ENCODE results near the gene ANKRD35.
A peak's percentile ranks its signal among the peaks of the same experiment; 100 is the strongest.

The ANKRD35 gene

DNA sequence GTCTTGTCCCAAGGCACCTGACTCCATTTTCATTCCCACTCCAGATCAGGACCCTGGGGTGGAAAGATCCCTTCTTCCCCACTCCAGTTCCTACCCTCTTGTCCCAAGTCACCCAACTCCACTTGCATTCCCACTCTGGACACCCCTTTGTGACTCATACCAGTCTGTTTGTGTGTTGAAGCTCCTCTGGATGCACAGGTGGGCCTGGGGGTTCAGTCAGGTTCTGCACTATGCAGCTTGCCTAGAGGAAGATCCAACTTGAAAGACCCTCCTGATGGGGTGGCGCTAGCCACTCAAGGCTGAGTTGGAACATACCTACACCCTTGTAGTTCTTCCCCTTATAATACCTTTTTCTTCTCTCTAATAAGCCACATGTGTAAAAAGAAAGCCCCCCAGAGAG lies 9.8 kb upstream of the ANKRD35 start:
- no peak for DNase-seq

DNA sequence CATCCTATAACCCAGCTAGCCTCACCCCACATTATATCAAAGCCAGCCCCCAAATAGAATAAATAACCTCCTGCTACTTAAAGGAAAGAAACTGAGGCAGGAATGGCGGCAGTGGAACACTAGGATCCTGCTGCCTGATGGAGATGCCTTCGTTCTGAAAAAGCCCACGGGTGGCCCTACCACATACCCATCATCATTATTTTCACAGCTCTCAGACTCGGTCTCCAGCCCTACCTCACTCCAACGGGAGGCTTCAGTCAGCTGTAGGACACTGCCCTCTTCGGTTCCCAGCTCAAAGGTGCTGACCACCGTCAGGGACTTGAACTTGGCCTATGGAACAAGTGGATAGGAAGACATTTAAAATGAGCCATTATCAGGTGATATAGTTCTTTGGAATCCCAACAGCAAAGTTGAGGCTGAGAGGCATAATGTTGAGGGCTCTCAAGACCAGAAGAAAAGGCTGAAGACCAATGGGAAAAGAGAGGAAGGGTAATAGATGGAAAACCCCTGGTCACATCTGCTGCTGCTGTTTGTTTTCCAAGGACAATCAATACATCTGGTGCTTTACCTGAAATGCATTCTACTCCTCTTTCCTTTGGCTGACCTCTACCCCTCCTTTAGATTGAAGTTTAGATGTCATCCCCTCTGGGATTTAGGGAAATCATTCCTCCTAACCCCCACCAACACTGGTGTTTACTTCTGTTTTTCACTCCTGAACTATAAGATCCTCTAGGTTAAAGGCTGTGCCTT lies 7.8 kb upstream of the ANKRD35 start:
- DNase-seq: no peak

- DNase-seq: no peak
Observed at GRCh38 chr1:145892486-145893087, 6.9 kb upstream of the ANKRD35 start.

DNA sequence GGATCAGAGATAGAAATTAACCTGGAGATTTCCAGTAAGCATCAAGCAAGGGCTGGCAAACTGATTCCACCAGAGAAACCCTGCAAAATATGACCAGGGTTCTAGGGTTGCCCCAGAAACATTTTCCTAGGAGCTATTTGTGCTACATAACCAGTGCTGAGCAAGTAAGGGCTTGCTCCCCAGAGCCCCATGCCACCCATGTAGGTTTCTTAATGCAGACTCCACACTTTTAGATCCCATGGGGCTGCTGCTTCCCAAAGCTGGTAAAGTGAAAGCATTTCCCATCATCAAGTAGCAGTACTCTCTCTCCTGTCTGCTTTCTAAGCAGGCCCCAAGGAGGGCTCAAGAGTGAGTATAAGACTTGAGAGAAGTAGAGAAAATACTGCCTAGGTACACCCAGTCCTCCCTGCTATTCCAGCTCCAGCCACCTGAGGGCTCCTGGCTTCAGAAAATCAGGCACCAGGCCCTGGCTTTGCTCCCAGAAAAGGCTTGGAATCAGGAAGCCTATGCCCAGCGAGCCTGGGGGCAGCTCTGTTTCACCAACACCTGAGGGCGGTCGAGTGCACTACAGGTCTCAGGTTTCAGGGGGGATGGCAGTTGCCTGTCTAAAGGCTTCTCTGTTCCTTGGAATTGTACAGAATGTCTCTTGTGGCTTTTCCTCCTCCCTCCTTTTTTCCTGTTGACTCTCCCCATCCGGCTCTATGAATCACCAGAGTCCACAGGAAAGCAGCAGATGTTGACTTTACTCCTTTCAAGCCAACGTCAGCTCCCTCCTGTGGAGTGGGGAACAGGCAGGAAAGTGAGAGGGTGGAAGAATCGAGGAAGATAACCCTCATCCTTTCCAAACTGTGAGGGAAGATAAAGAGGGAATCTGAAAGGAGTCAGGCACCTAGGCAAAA lies 6.2 kb upstream of the ANKRD35 start:
- DNase-seq: peak; percentile 33

DNA sequence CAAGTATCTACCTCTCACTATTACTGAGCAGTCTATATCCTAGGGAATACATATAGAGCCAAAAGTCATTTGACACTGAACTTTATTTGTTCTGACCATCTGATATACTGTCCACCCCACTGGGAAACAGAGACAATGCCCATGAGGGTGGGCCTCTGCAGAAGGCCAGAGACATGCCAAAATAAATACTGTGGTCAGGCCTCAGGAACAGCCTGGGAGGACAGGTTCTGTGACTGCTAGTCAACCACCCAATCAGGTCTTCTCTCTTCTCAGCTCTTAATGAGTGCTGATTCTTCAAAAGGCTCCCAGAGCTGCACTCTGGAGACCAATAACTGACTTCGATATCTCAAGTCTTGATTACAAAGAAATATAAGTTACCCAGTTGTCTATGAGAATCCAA lies 5.5 kb upstream of the ANKRD35 start:
- no peak for DNase-seq

DNA sequence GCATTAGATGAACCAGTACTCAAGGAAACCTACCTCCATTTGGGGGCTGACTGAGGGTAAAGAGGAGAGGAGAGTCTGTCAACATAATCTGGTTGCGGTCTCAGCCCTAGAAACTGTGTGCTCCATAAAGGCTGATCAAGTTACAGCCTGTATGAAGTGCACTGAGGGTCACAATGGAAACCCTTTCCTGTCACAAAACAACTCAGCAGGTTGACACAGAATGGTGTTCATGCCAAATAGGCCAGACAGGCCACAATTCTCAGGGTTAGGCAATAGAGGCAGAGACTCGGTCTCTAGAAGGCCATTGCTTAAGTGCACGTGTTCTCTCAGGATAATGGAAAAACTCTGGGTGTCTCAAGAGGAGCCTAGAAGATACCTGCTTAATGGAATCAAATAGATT lies 4.1 kb upstream of the ANKRD35 start:
- no peak for DNase-seq

DNA sequence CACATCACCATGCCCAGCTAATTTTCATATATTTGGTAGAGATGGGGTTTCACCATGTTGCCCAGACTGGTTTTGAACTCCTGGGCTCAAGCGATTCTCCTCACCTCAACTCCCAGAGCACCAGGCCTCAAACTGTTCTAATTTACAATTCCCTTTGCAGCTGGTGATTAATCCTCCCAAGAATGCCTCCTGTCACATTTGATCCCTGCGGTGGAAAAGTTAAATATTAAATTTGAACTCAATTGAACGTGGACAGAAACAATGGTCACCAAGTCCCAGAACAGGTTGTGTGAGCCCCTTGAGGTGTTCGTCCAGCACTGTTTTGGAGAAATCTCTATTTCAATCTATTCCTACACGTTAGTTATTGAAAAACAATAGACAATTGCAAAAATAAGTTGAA lies 2.0 kb upstream of the ANKRD35 start:
- DNase-seq: no peak

DNA sequence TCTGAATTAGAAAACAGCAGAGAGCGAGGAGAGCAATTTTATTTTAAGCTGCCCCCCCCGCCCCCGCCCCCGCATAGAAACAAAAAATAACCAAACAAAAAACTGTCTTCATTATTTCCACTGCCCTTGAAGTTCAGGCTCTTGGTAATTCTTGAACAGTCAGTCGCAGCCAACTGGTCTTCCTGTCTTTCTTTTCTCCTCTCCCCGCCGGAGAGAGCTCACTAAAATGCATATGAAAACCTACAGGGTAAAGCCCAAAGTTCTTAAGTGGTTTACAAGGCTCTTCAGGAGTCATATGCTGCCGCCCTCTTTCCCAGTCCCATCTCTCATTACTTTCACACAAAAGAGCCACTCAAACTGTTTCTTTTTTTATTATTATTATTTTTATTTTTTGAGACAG lies 1.1 kb upstream of the ANKRD35 start:
- no peak for DNase-seq

DNA sequence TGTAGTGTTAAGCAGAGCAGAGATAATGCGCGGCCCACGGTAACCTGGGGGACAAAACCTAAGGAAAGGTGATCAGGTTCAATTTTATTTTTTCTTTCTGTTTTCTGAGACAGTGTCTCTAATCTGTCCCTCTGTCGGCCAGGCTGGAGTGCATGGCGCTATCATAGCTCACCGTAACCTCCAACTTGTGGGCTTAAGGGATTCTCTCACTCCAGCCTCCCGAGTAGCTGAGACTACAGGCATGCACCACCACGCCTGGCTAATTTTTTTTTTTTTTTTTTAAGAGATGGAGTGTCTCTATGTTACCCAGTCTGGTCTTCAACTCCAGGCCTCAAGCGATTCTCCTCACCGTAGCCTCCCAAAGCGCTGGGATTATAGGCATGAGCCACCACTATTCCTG lies 724 bp upstream of the ANKRD35 start:
- DNase-seq: no peak

- DNase-seq: no peak
Observed at GRCh38 chr1:145884675-145885074, 991 bp downstream of the ANKRD35 start.

- no peak for DNase-seq
Observed at GRCh38 chr1:145879775-145880174, 5.9 kb downstream of the ANKRD35 start.

DNA sequence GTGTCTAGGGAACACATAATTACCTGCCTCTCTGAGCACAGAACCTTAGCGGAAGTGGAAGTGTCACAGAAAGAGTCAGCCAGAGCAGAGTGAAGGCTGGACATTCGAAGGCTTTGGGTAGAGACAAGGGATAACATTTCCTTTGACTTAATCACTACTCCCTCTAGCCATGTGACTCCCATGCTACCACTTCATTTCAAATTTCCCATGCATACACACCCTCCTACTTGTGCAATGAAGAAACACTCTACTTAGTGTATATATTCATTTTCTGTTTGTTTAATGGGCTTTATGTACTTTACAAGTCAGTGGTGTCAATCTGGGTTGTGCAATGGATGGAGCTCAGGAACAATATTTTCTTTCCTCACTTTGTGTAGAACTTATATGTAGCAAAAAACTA lies 6.9 kb downstream of the ANKRD35 start:
- no peak for DNase-seq

GRCh38 chr1:145877923-145878486 lies 7.7 kb downstream of the ANKRD35 start:
- DNase-seq: no peak

- no peak for DNase-seq
Observed at GRCh38 chr1:145874646-145875045, 11.0 kb downstream of the ANKRD35 start.

DNA sequence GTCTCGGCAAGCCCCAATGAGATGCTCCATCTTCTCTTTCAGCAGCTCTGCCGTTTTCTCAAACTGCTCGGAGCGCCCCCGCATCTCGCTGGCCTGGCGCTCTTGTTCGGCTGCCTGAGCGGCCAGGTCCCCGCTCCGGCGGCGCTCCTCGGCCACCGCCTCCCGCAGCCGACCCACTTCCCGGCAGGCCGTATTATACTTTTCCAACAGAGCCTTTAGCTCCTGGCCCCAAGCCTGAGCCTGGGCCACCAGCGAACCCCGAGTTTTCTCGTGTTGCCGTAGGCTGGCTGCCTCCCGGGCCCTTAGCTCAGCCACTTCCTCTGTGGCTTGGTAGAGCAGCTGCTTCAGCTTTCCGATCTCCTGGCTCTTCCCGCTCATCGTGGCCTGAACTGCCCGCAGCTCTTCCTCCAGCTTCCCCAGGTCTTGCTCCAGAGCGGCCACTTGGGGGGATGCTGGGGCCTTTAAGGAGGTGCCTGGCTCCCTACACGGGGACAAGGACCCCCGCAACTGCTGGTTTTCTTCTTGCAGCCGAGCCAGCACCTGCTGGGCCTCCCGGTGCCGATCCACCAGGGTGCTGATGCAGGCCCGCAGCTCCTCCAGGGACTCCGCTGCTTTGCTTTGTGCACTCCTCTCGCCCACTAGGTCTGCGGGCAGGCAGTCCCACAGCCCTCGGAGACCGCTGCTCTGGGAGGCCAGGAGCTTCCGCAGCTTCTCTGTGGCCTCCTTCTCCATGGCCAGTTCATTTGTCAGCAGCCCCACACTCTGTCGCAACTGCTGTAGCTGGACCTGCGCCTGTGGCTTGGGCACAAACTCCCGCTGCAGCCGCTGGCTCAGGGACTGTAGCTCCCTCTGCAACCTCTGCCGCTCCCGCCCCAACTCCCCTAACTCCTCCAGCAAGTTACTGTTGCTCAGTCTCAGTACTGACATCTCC lies 13.4 kb downstream of the ANKRD35 start:
- peak; percentile 14 for DNase-seq

DNA sequence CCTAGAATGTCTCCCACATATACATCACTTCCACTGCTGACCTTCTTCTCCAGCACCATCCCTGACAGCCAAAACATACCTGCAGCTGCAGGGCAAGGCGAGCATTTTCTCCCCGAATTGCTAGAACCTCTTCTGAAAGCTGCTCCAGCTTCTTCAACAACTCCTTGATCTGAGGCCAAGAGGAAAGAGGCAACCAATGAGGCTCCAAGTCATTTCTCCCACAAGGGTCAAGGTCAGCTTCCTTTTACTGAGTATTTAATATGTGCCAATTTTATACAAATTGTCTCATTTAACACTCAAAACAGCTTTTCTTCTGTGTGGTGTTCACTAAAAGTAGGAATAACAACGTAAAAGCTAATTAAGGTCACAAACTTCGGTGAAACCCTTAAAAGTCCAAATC lies 17.4 kb downstream of the ANKRD35 start:
- DNase-seq: no peak

DNA sequence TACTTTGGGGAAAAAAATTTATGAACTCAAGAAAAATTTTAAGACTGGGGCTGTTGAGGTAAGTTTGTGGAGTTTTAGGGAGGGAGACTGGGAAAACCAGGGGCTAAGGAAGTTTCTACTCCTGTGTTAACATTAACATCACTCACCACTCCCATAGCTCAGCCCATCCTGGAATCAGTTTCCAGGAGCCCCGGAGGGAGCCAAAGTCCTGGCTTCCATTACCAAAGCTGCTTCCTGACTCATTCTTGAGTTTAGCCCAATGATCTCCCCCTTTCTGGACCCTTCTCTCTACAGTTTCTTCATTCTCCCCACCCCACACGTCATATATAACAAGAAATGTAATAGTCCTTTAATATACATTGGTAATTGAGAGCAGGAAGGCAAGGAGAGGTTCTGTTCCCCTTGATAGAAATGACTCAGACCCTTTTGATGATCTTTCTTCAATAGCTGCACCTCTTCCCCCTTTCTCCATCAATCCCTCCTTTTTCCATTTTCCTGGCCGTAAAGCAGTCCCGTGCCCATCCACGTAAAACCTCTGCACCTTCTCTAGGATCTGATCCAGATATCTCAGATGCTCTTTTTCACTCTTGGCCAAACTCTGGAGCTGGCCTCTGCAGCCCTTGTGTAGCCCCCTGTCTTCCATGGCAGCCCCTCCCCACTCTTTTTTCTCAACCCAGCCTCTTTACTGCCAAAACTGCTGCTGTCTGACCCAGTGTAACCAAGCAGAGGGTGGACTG lies 22.2 kb downstream of the ANKRD35 start:
- DNase-seq: no peak

DNA sequence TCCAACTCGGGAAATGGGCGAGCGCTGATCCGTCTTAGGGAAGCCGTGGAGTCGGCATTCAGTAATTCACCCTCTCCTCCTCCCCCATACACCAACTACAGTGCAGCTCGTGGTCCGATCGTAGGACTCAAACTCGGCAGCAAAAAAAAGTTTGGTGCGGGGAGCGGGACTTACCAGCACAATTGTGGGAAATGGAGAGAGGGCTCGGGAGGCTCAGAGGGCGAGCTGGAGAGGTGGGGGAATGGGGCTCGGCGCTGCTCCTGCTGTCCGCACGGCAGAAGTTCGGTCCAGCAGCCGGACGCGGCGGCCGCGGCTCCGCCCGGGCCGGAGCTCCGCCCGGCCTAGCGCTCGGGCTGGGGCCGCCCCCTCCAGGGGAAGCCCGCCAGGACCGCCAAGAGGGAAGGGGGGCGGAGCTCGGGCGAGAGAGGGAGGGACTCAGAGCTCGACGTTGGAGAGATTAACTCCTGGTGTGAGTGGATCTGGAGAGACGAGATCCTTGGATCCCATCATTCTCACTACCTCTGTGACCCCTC lies 26.1 kb downstream of the ANKRD35 start:
- peak; percentile 68 for DNase-seq

DNA sequence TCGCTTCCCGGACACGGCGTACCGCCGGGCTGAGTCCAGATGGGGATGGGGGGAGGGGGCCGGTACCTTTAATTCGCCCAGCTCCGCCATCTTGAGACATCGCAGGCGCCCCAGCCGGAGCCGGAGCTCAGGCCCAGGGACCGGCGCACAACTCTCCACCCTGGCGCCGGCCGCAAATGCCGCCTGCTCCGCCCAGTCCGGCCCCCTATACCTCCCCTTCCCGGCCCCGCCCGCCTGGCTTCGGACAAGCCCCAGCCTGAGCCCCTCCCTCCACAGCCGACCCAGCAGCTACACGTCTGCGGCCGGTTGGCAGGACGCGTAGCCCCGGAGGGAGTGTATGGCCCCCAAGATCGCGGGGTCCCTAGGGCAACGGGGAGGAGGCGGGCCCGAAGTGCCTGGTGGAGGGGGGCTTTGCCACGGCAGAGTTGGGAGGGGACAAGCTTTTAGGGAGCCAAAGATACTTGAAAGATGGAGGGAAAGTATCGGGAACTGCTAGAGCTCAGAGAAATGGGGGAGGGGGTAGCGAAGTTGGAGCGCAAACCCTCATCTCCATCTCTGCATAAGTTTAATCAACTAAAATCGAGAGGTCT lies 26.7 kb downstream of the ANKRD35 start, which contains the start of gene PIAS3:
Gene PIAS3, minus strand, starts transcription at position 181 of the 590 bp plus-strand sequence. Its CDS starts 91 bp downstream, at position 90.
- DNase-seq: peak; percentile 82

GRCh38 chr1:145858238-145858900 lies 27.3 kb downstream of the ANKRD35 start:
- peak; percentile 44 for DNase-seq

Data from CD4-positive, alpha-beta T cell treated with Interleukin-4 for 4 hours (primary cell).